GM19397 (cell line): Measurements from ENCODE around the gene MED15.
"Not testable (repeated sequence)": the region's sequence is repeated elsewhere in the genome, so short reads cannot be mapped to it uniquely, and the experiment has no call there.

Experiments
- ATAC-seq: cut with Tn5 transposase; IDR thresholded peaks from one replicate; pipeline ENCODE4 v1.9.1; 2021; ENCODE audit warnings: mild to moderate bottlenecking, moderate library complexity; ENCODE audit not compliant: unreplicated experiment

The MED15 gene

GRCh38 chr22:20581503-20582170 lies 74.2 kb downstream of the MED15 start:
- ATAC-seq, result no peak

- no peak for ATAC-seq
These were observed 74.7 kb downstream of the MED15 start for GRCh38 chr22:20582171-20582511.

- no peak for ATAC-seq
These were observed 75.3 kb downstream of the MED15 start for GRCh38 chr22:20582520-20583361.

GRCh38 chr22:20583471-20583922 lies 76.1 kb downstream of the MED15 start:
- ATAC-seq, result no peak

- ATAC-seq, result no peak
These were observed 76.8 kb downstream of the MED15 start for GRCh38 chr22:20584029-20584871.

GRCh38 chr22:20584872-20585638 lies 77.6 kb downstream of the MED15 start:
- no peak for ATAC-seq

GRCh38 chr22:20585639-20586402 lies 78.4 kb downstream of the MED15 start:
- ATAC-seq, result no peak

GRCh38 chr22:20586403-20586745 lies 79.0 kb downstream of the MED15 start:
- no peak for ATAC-seq

GRCh38 chr22:20587206-20587958 lies 80.0 kb downstream of the MED15 start:
- ATAC-seq, result no peak

GRCh38 chr22:20588092-20588842 lies 80.9 kb downstream of the MED15 start:
- no peak for ATAC-seq

- no peak for ATAC-seq
These were observed 81.6 kb downstream of the MED15 start for GRCh38 chr22:20588843-20589581.

- ATAC-seq, result no peak
These were observed 82.4 kb downstream of the MED15 start for GRCh38 chr22:20589614-20590476.

- ATAC-seq, result no peak
These were observed 83.3 kb downstream of the MED15 start for GRCh38 chr22:20590477-20591294.

GRCh38 chr22:20591295-20591645 lies 83.9 kb downstream of the MED15 start:
- ATAC-seq, result no peak

GRCh38 chr22:20591660-20592310 lies 84.4 kb downstream of the MED15 start:
- no peak for ATAC-seq

GRCh38 chr22:20594038-20594437 lies 86.6 kb downstream of the MED15 start:
- not testable (repeated sequence) for ATAC-seq
